ENCODE measurements around the gene GABRR2.

The GABRR2 gene

DNA sequence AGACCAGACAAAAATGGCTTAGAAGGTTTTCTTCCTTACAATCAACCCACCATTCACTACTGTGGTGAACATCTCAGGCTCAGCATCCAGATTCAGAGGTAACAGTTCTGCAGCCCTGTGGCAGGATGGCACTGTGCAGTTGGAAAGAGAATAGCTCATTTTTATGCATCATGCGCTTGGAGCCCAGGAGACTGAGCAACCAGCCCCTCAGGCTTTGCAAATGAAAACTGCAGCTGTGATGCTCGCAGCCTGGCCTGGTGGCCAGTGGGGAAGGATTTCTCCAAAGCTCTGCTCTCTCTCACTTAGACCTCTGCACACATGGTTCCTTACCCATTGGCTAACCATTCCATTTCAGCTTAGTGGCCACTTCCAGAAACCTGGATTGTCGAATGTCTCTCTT lies 45.8 kb downstream of the GABRR2 start:
- no peaks in the 10 kb centered on the region for H3K9me3 ChIP-seq (ENCODE audit: control insufficient read depth, insufficient read depth, low read depth, low read length)
- TF ChIP-seq ZNF624 (tag by site-specific recombination; IDR thresholded peaks at IDR 0.05) (no peak), ZNF48 (tag by site-specific recombination; IDR thresholded peaks at IDR 0.05) (no peak), ZXDB (tag by site-specific recombination; IDR thresholded peaks at IDR 0.05) (no peak), ZSCAN16 (tag by site-specific recombination; IDR thresholded peaks at IDR 0.05) (no peak), KLF7 (tag by site-specific recombination; IDR thresholded peaks at IDR 0.05; ENCODE audit: borderline replicate concordance) (no peak), ZNF2 (tag by site-specific recombination; IDR thresholded peaks at IDR 0.05) (no peak), GLIS1 (tag by site-specific recombination; IDR thresholded peaks at IDR 0.05) (no peak), OVOL3 (tag by site-specific recombination; IDR thresholded peaks at IDR 0.05) (no peak), KLF1 (tag by site-specific recombination; IDR thresholded peaks at IDR 0.05) (no peak), REPIN1 (tag by site-specific recombination; IDR thresholded peaks at IDR 0.05; ENCODE audit: low read depth) (no peak), HOXA7 (CRISPR knock-in tag; IDR thresholded peaks at IDR 0.05; ENCODE audit: borderline replicate concordance) (no peak), TCF7L2 (IDR thresholded peaks at IDR 0.05; ENCODE audit: borderline replicate concordance, low read depth, low read length) (no peak), ZNF239 (tag by site-specific recombination; IDR thresholded peaks at IDR 0.05) (no peak), ZNF610 (tag by site-specific recombination; IDR thresholded peaks at IDR 0.05; ENCODE audit: borderline replicate concordance) (no peak), ZNF501 (tag by site-specific recombination; IDR thresholded peaks at IDR 0.05) (no peak), ZNF202 (tag by site-specific recombination; IDR thresholded peaks at IDR 0.05; ENCODE audit: borderline replicate concordance) (no peak), SP7 (tag by site-specific recombination; IDR thresholded peaks at IDR 0.05) (no peak), ZBTB8A (tag by site-specific recombination; IDR thresholded peaks at IDR 0.05) (no peak)
- TF ChIP-seq, protein P1, sequence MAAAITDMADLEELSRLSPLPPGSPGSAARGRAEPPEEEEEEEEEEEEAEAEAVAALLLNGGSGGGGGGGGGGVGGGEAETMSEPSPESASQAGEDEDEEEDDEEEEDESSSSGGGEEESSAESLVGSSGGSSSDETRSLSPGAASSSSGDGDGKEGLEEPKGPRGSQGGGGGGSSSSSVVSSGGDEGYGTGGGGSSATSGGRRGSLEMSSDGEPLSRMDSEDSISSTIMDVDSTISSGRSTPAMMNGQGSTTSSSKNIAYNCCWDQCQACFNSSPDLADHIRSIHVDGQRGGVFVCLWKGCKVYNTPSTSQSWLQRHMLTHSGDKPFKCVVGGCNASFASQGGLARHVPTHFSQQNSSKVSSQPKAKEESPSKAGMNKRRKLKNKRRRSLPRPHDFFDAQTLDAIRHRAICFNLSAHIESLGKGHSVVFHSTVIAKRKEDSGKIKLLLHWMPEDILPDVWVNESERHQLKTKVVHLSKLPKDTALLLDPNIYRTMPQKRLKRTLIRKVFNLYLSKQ (tag by site-specific recombination; IDR thresholded peaks at IDR 0.05; ENCODE audit: borderline replicate concordance): no peak
- TF ChIP-seq, protein P2, sequence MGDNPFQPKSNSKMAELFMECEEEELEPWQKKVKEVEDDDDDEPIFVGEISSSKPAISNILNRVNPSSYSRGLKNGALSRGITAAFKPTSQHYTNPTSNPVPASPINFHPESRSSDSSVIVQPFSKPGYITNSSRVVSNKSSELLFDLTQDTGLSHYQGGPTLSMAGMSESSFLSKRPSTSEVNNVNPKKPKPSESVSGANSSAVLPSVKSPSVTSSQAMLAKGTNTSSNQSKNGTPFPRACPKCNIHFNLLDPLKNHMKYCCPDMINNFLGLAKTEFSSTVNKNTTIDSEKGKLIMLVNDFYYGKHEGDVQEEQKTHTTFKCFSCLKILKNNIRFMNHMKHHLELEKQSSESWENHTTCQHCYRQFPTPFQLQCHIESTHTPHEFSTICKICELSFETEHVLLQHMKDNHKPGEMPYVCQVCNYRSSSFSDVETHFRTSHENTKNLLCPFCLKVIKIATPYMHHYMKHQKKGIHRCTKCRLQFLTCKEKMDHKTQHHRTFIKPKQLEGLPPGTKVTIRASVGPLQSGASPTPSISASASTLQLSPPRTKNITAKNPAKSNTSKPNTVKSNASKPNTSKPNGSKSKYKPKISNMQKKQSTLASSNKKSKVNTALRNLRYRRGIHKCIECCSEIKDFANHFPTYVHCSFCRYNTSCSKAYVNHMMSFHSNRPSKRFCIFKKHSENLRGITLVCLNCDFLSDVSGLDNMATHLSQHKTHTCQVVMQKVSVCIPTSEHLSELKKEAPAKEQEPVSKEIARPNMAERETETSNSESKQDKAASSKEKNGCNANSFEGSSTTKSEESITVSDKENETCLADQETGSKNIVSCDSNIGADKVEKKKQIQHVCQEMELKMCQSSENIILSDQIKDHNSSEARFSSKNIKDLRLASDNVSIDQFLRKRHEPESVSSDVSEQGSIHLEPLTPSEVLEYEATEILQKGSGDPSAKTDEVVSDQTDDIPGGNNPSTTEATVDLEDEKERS (tag by site-specific recombination; IDR thresholded peaks at IDR 0.05): no peak
- no peak overlapping the region for H3K4me3 ChIP-seq (ENCODE audit: low read depth, low read length)
- ChIA-PET CTCF (interaction anchor here (0.5 to 5.8 kb wide), 4 partner anchors 8 to 103 kb away, joined by 3 to 32 read pairs (median 5); no protein-coding TSS in a partner anchor), POLR2A (no interaction called here)
- no peaks in the 10 kb centered on the region for H3K4me1 ChIP-seq (ENCODE audit: control insufficient read depth, insufficient read depth, low read length)
- H3K36me3 ChIP-seq (ENCODE audit: control insufficient read depth in 2 of 2, insufficient read depth in 1 of 2, low read length in 2 of 2): no peaks in the 10 kb centered on the region
- no peak overlapping the region for H3K27ac ChIP-seq (ENCODE audit: extremely low read depth, low read depth, low read length)

DNA sequence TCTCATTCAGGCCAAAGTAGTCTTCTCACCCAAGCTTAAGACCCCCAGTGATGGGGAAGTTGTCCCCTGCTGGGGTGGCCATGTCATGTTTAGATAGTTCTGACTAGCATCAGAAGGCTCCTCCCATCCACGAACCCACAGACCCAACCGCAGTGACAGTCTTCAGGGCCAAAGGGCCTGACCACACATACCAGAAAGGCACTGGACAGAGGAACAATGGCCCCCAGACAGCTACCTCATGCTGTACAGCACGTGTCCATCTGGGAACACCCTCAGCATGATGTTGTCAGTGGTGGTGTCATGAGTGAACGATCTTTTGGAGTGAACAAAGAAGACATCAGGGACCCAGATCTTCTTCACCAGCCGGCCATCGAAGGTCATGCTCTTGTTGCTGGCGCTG lies 46.3 kb downstream of the GABRR2 start:
- Histone ChIP-seq H3K4me1 (ENCODE audit: control insufficient read depth, insufficient read depth, low read length) (no peaks in the 10 kb centered on the region), H3K27ac (ENCODE audit: extremely low read depth, low read depth, low read length) (no peak overlapping the region), H3K9me3 (ENCODE audit: control insufficient read depth, insufficient read depth, low read depth, low read length) (no peaks in the 10 kb centered on the region), H3K36me3 (ENCODE audit: control insufficient read depth in 2 of 2, insufficient read depth in 1 of 2, low read length in 2 of 2) (no peaks in the 10 kb centered on the region), H3K4me3 (ENCODE audit: low read depth, low read length) (no peak overlapping the region)
- POLR2A ChIA-PET: no interaction called here
- CTCF ChIA-PET: interaction anchor here (0.5 to 5.8 kb wide), 6 partner anchors 9 to 146 kb away, joined by 3 to 32 read pairs (median 3); no protein-coding TSS in a partner anchor
- no peak for TF ChIP-seq ZNF416 (tag by site-specific recombination; IDR thresholded peaks at IDR 0.05)
- no peak for TF ChIP-seq ZNF544 (tag by site-specific recombination; IDR thresholded peaks at IDR 0.05)
- TF ChIP-seq ZNF138 (tag by site-specific recombination; IDR thresholded peaks at IDR 0.05; ENCODE audit: borderline replicate concordance): no peak
- no peak for TF ChIP-seq ZNF768 (tag by site-specific recombination; IDR thresholded peaks at IDR 0.05)
- TF ChIP-seq MZF1 (tag by site-specific recombination; IDR thresholded peaks at IDR 0.05; ENCODE audit: borderline replicate concordance): no peak
- TF ChIP-seq ZEB2 (tag by site-specific recombination; IDR thresholded peaks at IDR 0.05): no peak
